Activated CD4-positive, alpha-beta T cell treated with anti-CD3 and anti-CD28 coated beads, Interleukin-2, amount 50 U/mL, for 24 hours (primary cell): ENCODE data around the gene KCTD3.

ENCODE experiments used
- DNase-seq, 2 donors: peaks; one replicate each; pipeline ENCODE4 v3.0.0-alpha.2; 2020; ENCODE audit warnings: low read depth in 1 of 2, low spot score in 1 of 2

KCTD3 gene

GRCh38 chr1:215555531-215555930 is 11.6 kb upstream of the KCTD3 start:
- DNase-seq, result no peak

- DNase-seq, result no peak
These were observed 10.1 kb upstream of the KCTD3 start for GRCh38 chr1:215556996-215557395.

DNA sequence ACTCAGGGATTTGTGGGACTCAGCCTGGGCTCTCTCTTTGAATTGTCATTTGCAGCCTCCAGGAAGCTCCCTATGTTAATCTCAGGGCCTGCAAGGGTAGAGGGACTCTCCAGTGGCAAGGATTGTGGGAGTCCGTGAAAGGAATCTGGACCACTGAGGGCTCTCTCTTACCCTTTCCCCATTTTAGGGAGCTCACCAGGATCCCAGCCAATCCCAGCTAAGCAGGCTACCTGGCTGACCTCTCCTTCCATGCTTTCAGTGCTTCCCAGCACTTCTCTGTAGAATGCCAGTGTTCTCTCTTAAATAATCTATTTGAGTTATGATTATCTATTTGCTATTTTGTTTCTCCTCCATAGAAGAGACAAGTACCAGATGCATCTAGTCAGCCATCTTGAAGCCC is 9.6 kb upstream of the KCTD3 start:
- no peak for DNase-seq

DNA sequence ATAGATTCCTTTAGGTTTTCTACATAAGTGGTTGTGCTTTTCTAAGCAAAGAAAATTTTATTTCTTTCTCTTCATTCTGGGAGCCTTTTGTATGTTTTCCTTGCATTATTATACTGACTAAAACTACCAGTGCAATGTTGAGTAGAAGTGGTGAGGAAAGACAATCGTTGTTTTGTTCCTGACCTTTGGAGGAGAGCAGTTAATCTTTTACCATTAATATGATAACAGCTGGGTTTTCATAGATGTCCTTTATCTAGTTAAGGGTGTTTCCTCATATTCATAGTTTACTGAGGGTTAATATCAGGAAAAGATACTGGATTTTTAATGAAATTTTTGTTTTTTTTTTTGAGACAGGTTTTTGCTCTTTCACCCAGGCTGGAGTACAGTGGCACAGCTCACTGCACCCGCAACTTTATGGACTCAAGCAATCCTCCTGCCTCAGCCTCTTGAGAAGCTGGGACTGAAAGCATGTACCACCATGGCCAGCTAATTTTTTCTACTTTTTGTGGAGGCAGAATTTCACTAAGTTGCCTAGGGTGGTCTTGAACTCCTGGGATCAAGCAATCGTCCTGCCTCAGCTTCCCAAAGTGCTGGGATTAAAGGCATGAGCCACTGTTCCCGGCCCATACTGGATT is 9.0 kb upstream of the KCTD3 start:
- no peak for DNase-seq

DNA sequence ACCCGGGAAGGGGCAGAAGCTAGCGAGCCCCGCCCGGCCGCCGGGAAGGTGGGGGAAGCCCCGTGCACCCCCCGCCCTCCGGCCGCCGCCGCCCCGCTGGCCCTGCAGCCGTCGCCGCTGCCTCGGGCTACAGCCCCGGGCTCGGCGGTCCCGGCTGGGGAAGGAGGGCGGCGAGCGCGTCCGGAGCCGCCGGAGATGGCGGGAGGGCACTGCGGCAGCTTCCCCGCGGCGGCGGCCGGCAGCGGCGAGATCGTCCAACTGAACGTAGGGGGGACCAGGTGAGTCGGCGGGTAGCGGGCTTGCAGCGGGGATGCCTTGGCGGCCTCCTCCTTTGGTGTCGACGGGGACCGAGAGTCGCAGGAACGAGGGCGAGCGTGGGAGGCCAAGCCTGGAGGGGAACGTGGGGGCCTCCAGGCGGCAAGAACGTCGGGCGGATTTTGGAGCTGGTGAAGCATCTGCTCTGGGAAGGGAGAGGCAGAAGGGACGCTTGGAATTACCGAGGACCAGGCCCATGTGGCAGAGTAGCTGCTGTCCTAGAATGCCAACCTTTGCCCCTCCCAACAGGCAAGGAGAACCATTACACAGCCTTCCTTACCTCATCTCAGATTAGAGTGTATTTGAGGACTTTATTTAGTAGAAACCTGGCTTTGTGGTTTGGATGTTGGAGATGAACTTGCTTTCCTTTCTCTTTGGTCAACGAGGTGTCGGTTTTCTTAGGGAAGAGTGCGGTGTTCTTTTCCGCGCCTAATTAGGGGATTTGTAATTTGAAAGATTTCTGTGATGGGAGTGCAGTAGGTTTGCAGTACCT is 591 bp downstream of the KCTD3 start:
- DNase-seq, result peak in 1 of 2 donors; percentile 11

- DNase-seq, result no peak
These were observed 1.2 kb downstream of the KCTD3 start for GRCh38 chr1:215568299-215568692.

GRCh38 chr1:215569986-215570824 is 3.1 kb downstream of the KCTD3 start:
- no peak for DNase-seq

- DNase-seq, result no peak
These were observed 14.8 kb downstream of the KCTD3 start for GRCh38 chr1:215581896-215582295.

DNA sequence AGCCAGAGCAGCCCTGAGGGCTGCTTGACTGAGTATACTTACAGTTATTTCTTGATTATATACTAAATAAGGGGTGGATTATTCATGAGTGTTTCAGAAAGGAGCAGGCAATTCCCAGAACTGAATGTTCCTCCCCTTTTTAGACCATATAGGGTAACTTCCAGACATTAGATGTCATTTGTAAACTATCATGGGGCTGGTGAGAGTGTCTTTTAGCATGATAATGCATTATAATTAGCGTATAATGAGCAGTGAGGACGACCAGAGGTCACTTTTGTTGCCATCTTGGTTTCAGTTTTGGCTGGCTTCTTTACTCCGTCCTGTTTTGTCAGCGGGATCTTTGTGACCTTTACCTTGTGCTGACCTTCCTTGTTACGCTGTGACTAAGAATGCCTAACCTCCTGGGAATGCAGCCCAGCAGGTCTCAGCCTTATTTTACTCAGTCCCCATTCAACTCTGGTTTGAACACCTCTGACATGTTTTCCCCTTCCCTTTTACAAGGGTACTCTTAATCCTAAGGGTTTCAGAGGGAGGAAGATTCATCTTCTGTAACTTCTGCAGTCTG is 16.2 kb downstream of the KCTD3 start:
- DNase-seq, result no peak

- DNase-seq, result no peak
These were observed 17.3 kb downstream of the KCTD3 start for GRCh38 chr1:215584389-215584788.

DNA sequence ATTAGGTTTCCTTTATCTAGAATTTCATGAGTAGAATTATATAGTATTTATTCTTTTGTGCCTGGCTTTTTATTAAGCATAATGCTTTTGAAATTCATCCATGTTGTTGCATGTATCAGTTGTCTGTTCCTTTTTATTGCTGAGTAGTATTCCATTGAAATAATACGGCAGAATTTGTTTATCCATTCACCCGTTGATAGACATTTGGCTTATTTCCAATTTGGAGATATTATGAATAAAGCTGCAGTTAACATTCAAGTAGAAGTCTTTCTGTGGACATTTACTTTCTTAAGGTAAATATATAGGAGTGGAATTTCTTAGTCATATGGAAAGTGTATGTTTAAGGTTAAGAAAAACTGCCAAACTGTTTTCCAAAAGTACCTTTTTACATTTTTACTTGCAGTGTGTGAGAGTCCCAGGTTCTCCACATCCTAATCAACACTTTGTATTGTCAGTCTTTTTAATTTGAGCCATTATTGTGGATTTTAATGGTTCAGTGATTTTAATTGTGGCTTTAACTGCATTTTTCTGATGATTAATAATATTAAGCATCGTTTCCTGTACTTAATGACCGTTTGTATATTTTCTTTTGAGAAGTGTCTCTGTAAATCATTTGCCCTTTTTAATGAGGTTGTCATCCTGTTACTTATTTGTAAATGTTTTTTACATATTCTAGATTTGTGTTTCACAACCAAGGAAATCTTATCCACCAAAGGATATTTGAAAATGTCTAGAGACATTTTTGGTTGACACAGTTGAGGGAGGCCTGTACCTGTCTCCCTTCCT is 22.7 kb downstream of the KCTD3 start:
- no peak for DNase-seq

GRCh38 chr1:215590779-215591491 is 23.8 kb downstream of the KCTD3 start:
- DNase-seq, result no peak

GRCh38 chr1:215594640-215595039 is 27.5 kb downstream of the KCTD3 start:
- DNase-seq, result no peak

GRCh38 chr1:215595231-215595630 is 28.1 kb downstream of the KCTD3 start:
- DNase-seq, result no peak

DNA sequence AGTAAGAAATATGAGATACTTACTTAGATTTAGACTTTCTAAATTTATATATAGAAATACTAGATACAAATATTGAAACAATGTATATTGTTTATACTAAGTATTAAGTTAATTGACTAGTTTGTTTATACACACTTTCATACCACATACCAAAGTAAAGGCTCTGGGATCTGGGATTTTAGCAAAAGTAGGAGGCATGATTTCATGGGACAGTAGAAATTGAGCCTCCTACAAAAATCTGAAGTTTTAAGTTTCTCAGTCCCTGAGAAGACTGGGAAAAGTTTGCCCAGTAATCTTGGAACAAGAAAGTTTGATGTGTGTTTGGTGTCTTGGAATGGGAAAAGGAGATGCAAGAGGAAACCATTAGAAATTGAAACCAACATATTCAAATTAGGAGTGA is 30.9 kb downstream of the KCTD3 start:
- DNase-seq, result no peak

DNA sequence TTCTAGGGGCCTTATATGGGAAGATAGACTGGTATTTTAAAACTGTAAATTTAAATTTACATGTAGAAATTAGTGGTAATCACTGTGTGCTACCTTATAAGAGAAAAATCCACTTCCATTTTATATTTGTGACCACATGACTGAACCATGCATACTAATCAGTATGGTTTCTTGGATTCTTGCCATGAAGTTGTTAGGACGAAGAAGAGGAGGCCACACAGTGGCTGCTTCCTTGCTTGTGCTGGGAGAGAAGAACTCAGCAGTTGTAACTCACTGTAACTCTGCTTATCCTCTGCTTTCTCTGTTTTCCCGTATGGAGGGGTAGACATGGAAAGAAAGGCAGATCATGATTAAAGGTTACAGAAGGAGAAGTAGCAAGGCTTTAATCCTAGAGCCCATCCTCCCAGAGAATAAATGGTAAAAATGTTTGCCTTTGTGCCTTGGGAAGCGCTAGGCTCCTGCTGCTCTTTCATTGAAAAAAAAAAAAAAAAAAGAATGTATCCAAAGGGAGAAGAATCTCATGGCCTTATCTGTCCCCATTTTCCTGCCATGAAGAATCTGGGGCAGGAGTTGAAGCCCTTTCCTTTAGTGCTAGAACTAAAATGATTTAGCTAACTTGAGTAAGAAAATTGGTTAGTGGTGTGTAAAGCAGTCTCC is 32.4 kb downstream of the KCTD3 start:
- DNase-seq, result no peak

DNA sequence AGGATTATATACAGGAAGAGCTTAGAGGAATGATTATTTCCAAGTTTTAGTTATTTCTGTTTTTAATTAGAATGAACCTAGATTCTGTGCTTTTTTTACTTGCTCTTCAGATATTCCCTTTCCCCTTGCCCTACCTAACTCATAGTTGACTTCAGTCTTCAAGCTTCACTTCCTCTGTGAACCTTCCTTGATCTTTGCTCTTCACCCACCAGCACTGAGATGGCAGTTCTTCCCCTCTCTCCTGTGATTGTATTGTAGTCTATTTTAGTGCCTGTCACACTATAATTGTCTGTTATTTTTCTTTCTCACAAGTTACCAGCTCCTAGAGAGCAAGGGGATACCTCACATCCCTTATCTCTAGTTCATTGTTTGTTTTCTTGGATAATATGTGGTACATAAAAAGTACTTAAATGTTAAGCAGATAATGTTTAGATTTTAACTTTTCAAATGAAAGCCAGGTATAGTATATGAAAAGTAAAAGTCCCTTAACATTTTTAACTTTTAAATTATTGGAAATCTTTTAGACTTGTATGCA is 33.2 kb downstream of the KCTD3 start:
- DNase-seq, result no peak

DNA sequence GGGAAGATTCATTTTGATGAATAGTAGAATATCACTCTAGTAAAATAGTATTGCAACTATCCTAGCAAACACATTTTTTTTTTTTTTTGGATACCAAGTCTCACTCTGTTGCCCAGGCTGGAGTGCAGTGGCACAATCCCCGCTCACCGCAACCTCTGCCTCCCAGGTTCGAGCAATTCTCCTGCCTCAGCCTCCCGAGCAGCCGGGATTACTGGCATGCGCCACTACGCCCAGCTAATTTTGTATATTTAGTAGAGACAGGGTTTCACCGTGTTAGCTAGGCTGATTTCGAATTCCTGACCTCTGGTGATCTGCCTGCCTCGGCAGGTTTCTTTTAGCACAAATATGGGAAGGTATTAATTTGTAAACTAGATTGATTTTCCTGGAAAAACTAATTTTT is 33.8 kb downstream of the KCTD3 start:
- DNase-seq, result no peak

- DNase-seq, result no peak
These were observed 34.2 kb downstream of the KCTD3 start for GRCh38 chr1:215601276-215601675.
